CD4-positive, alpha-beta T cell (primary cell): Measurements from ENCODE around the gene C9orf72. TPM values are rescaled to one million over a fixed set of nuclear protein-coding genes. Genes with fewer than 3 reads are reported as not detected.

ENCODE experiments used
- ATAC-seq: fragments of 200-7000 bp; cut with Tn5 transposase; one replicate; pipeline ENCODE4 v1.10.0; 2022; ENCODE audit warnings: mild to moderate bottlenecking; ENCODE audit not compliant: poor library complexity
- CTCF ChIA-PET: fragments of 350-600 bp; sonication (Branson Sonifier 250); formaldehyde crosslinking; loops from one replicate; lab custom pipeline; 2021; ENCODE audit warnings: antibody characterized with exemption, inconsistent platforms; lab: Charles Lee
- POLR2A ChIA-PET: fragments of 350-600 bp; sonication (Branson Sonifier 250); formaldehyde crosslinking; loops from one replicate; lab custom pipeline; 2021; ENCODE audit warnings: antibody characterized with exemption, inconsistent platforms; lab: Charles Lee
- DNase-seq, 14 experiments: peaks; one replicate each; pipeline ENCODE4 v3.0.0-alpha.2; 2013 to 2020; ENCODE audit warnings: mixed read lengths in 2 of 14
- H3K27ac ChIP-seq, 2 donors: one replicate each; pipeline versions ENCODE4 v1.5.1 to v1.7.0; 2013; ENCODE audit warnings: low read length in 2 of 2, low read depth in 1 of 2, mild to moderate bottlenecking in 1 of 2
- H3K27me3 ChIP-seq, 2 experiments: 1 replicate in 1 of 2; 2 replicates in 1 of 2; pipeline versions ENCODE4 v1.6.1 to v1.7.0; 2013; ENCODE audit warnings: low read length in 2 of 2, control low read depth in 1 of 2, mild to moderate bottlenecking in 1 of 2, moderate library complexity in 1 of 2; ENCODE audit not compliant: insufficient read depth in 2 of 2, control insufficient read depth in 1 of 2
- H3K36me3 ChIP-seq: one replicate; pipeline ENCODE4 v1.6.1; 2013; ENCODE audit warnings: low read length, control low read depth; ENCODE audit not compliant: insufficient read depth
- H3K4me1 ChIP-seq: one replicate; pipeline ENCODE4 v1.6.1; 2013; ENCODE audit warnings: low read length, control low read depth; ENCODE audit not compliant: insufficient read depth
- H3K4me3 ChIP-seq: one replicate; pipeline ENCODE4 v1.5.1; 2013; ENCODE audit warnings: mild to moderate bottlenecking, low read length, moderate library complexity
- H3K9me3 ChIP-seq, 2 experiments: 1 replicate in 1 of 2; 2 replicates in 1 of 2; pipeline versions ENCODE4 v1.6.1 to v1.7.0; 2013; ENCODE audit warnings: low read length in 2 of 2, mild to moderate bottlenecking in 2 of 2, control low read depth in 1 of 2, moderate library complexity in 1 of 2; ENCODE audit not compliant: control insufficient read depth in 1 of 2, insufficient read depth in 1 of 2
- H3K27ac Mint-ChIP-seq: one replicate; pipeline ENCODE4 v1.8.0; 2020; ENCODE audit warnings: mixed read lengths
- H3K27me3 Mint-ChIP-seq: one replicate; pipeline ENCODE4 v1.8.0; 2021; ENCODE audit warnings: mixed read lengths
- H3K36me3 Mint-ChIP-seq: one replicate; pipeline ENCODE4 v1.8.0; 2021; ENCODE audit warnings: low read depth, mixed read lengths
- H3K4me1 Mint-ChIP-seq: one replicate; pipeline ENCODE4 v1.8.0; 2021; ENCODE audit warnings: low read depth, mixed read lengths
- H3K4me3 Mint-ChIP-seq: one replicate; pipeline ENCODE4 v1.8.0; 2020; ENCODE audit warnings: mild to moderate bottlenecking, mixed read lengths
- H3K9me3 Mint-ChIP-seq: one replicate; pipeline ENCODE4 v1.8.0; 2020; ENCODE audit warnings: mixed read lengths
- intact Hi-C, 2 experiments: fragments of 100-400 bp; cut with DNase I in 1 of 2; cut with micrococcal nuclease in 1 of 2; formaldehyde crosslinking; loops; one replicate each; pipeline versions ENCODE4 v1.15.1 to v1.9.0; 2023 to 2025; cut with DNase I, micrococcal nuclease
- total RNA-seq, 174 experiments: library from RNA in 2 of 174; stranded (reverse) in 2 of 174; gene quantifications; one replicate each; pipeline ENCODE4 v1.2.3 and lab custom pipeline; 2021 to 2026
- TF ChIP-seq, protein P1 (sequence below): fragments of 200-600 bp; IDR thresholded peaks from one replicate; pipeline ENCODE4 v1.8.0; 2022; ENCODE audit warnings: antibody characterized with exemption, mild to moderate bottlenecking

C9orf72 gene
- total RNA-seq, 2 experiments from 2014 or later, result 36.9 to 39.2 TPM

- no peaks in the 10 kb centered on the region for H3K4me1 ChIP-seq
- Mint-ChIP-seq H3K36me3 (peaks cover 51% of the 10 kb centered on the region), H3K9me3 (no peaks in the 10 kb centered on the region), H3K4me1 (no peaks in the 10 kb centered on the region), H3K4me3 (no peak overlapping the region), H3K27me3 (no peaks in the 10 kb centered on the region), H3K27ac (no peak overlapping the region)
- POLR2A ChIA-PET, result no interaction called here
- ATAC-seq, result no peak
- CTCF ChIA-PET, result no interaction called here
- TF ChIP-seq, protein P1, sequence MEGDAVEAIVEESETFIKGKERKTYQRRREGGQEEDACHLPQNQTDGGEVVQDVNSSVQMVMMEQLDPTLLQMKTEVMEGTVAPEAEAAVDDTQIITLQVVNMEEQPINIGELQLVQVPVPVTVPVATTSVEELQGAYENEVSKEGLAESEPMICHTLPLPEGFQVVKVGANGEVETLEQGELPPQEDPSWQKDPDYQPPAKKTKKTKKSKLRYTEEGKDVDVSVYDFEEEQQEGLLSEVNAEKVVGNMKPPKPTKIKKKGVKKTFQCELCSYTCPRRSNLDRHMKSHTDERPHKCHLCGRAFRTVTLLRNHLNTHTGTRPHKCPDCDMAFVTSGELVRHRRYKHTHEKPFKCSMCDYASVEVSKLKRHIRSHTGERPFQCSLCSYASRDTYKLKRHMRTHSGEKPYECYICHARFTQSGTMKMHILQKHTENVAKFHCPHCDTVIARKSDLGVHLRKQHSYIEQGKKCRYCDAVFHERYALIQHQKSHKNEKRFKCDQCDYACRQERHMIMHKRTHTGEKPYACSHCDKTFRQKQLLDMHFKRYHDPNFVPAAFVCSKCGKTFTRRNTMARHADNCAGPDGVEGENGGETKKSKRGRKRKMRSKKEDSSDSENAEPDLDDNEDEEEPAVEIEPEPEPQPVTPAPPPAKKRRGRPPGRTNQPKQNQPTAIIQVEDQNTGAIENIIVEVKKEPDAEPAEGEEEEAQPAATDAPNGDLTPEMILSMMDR, result no peak
- H3K9me3 ChIP-seq, result no peaks in the 10 kb centered on the region
- H3K27me3 ChIP-seq, result no peaks in the 10 kb centered on the region
- intact Hi-C loops, result no loop called here
- H3K27ac ChIP-seq, result no peak overlapping the region
- no peak for DNase-seq
- H3K36me3 ChIP-seq, result peaks cover 1% of the 10 kb centered on the region
- no peak overlapping the region for H3K4me3 ChIP-seq
Observed at GRCh38 chr9:27541740-27542139, 31.5 kb downstream of the C9orf72 start.

- H3K36me3 ChIP-seq, result peaks cover 2% of the 10 kb centered on the region
Observed at GRCh38 chr9:27540502-27540901, 32.8 kb downstream of the C9orf72 start.

GRCh38 chr9:27539479-27540441 is 33.5 kb downstream of the C9orf72 start:
- Mint-ChIP-seq H3K4me1 (no peaks in the 10 kb centered on the region), H3K36me3 (peaks cover 53% of the 10 kb centered on the region), H3K4me3 (no peak overlapping the region), H3K9me3 (no peaks in the 10 kb centered on the region), H3K27ac (no peak overlapping the region), H3K27me3 (no peaks in the 10 kb centered on the region)
- H3K36me3 ChIP-seq, result peaks cover 2% of the 10 kb centered on the region
- ATAC-seq (no peak), DNase-seq (no peak)
- ChIA-PET CTCF (no interaction called here), POLR2A (no interaction called here)
- TF ChIP-seq, protein P1, result no peak
- H3K27me3 ChIP-seq, result no peaks in the 10 kb centered on the region
- H3K4me1 ChIP-seq, result no peaks in the 10 kb centered on the region
- no peaks in the 10 kb centered on the region for H3K9me3 ChIP-seq
- intact Hi-C loops, result loop anchor here in 1 of 2 experiments (5.0 kb wide), 1 partner anchor 43 kb away; no protein-coding TSS in a partner anchor
- no peak overlapping the region for H3K27ac ChIP-seq
- H3K4me3 ChIP-seq, result no peak overlapping the region

More at GRCh38 chr9:27540502-27540901, 32.8 kb downstream of the C9orf72 start:
- Histone ChIP-seq H3K4me1 (no peaks in the 10 kb centered on the region), H3K27ac (no peak overlapping the region), H3K4me3 (no peak overlapping the region), H3K27me3 (no peaks in the 10 kb centered on the region), H3K9me3 (no peaks in the 10 kb centered on the region)
- POLR2A ChIA-PET, result no interaction called here
- H3K9me3 Mint-ChIP-seq, result no peaks in the 10 kb centered on the region
- ATAC-seq (no peak), DNase-seq (no peak)
- no peaks in the 10 kb centered on the region for H3K27me3 Mint-ChIP-seq
- TF ChIP-seq, protein P1, result no peak
- no peaks in the 10 kb centered on the region for H3K4me1 Mint-ChIP-seq
- peaks cover 56% of the 10 kb centered on the region for H3K36me3 Mint-ChIP-seq
- intact Hi-C loops, result no loop called here
- H3K4me3 Mint-ChIP-seq, result no peak overlapping the region
- CTCF ChIA-PET, result no interaction called here
- H3K27ac Mint-ChIP-seq, result no peak overlapping the region
